VCaP (cell line): Measurements from ENCODE around the gene NUP107.
"Not testable (repeated sequence)": the region's sequence is repeated elsewhere in the genome, so short reads cannot be mapped to it uniquely, and the experiment has no call there.

Experiments used
- H3K27ac ChIP-seq: fragments of 450-650 bp; 2 replicates; pipeline ENCODE4 v1.5.1; 2017
- CTCF ChIP-seq: fragments of 450-650 bp; conservative IDR thresholded peaks from 2 replicates; pipeline ENCODE4 v1.5.1; 2017; ENCODE audit warnings: mild to moderate bottlenecking, moderate library complexity

NUP107 gene

GRCh38 chr12:68675101-68675842, 11.5 kb upstream of the NUP107 start:
- no peak overlapping the region for H3K27ac ChIP-seq
- no peak for TF ChIP-seq CTCF

- H3K27ac ChIP-seq: not testable (repeated sequence)
These were observed 9.9 kb upstream of the NUP107 start for GRCh38 chr12:68676854-68677253.

- no peak for TF ChIP-seq CTCF
- peak overlapping the region; percentile 89 for H3K27ac ChIP-seq
These were observed 550 bp upstream of the NUP107 start for GRCh38 chr12:68686262-68686594.

GRCh38 chr12:68695454-68695853, 8.7 kb downstream of the NUP107 start:
- TF ChIP-seq CTCF: no peak
- no peak overlapping the region for H3K27ac ChIP-seq

- no peak for TF ChIP-seq CTCF
- H3K27ac ChIP-seq: no peak overlapping the region
These were observed 12.7 kb downstream of the NUP107 start for GRCh38 chr12:68699486-68699885.

- H3K27ac ChIP-seq: no peak overlapping the region; the same call in 1 of the 2 replicates
- TF ChIP-seq CTCF: no peak
These were observed 41.0 kb downstream of the NUP107 start for GRCh38 chr12:68727776-68728175.

- H3K27ac ChIP-seq: no peak overlapping the region
- TF ChIP-seq CTCF: no peak
These were observed 46.9 kb downstream of the NUP107 start for GRCh38 chr12:68733661-68734071.

GRCh38 chr12:68739891-68740290, 53.1 kb downstream of the NUP107 start:
- no peak overlapping the region for H3K27ac ChIP-seq
- TF ChIP-seq CTCF: no peak
